HepG2 (cell line): ENCODE results near the gene AKAP14. TPM values are rescaled to one million over a fixed set of nuclear protein-coding genes. Genes with fewer than 3 reads are reported as not detected.

ENCODE experiments used
- CENPT ChIP-seq: sonication (generic); formaldehyde crosslinking; IDR thresholded peaks from 2 replicates; pipeline ENCODE4 v1.8.0; 2022; ENCODE audit warnings: low read depth, mild to moderate bottlenecking, moderate library complexity, missing genetic modification reagents
- GTF2F1 ChIP-seq: fragments of 150-350 bp; IDR thresholded peaks from 2 replicates; pipeline ENCODE4 v1.6.1; 2014; ENCODE audit warnings: low read length
- JUND ChIP-seq: sonication (generic); formaldehyde crosslinking; IDR thresholded peaks from 2 replicates; pipeline ENCODE4 v1.8.0; 2022; ENCODE audit warnings: mild to moderate bottlenecking, missing genetic modification reagents
- MED8 ChIP-seq: sonication (generic); formaldehyde crosslinking; IDR thresholded peaks from 2 replicates; pipeline ENCODE4 v1.8.1; 2023; ENCODE audit warnings: mild to moderate bottlenecking, missing genetic modification reagents; ENCODE audit not compliant: insufficient replicate concordance
- PCBP2 ChIP-seq: fragments of 200-400 bp; formaldehyde crosslinking; optimal IDR thresholded peaks from 2 replicates; pipeline ENCODE3; 2018; ENCODE audit warnings: low read length, low read depth; ENCODE audit not compliant: poor library complexity, severe bottlenecking
- RAD21 ChIP-seq: fragments of 450-650 bp; formaldehyde crosslinking; IDR thresholded peaks from 2 replicates; pipeline ENCODE4 v1.5.0; 2020; ENCODE audit warnings: mild to moderate bottlenecking
- RCOR2 ChIP-seq: IDR thresholded peaks from 2 replicates; pipeline ENCODE4 v1.6.1; 2016; ENCODE audit warnings: missing biosample characterization, missing genetic modification reagents
- ZFP41 ChIP-seq: sonication (generic); formaldehyde crosslinking; IDR thresholded peaks from 2 replicates; pipeline ENCODE4 v1.4.0; 2020; ENCODE audit warnings: mild to moderate bottlenecking, missing genetic modification reagents, borderline replicate concordance
- ZNF160 ChIP-seq: sonication (generic); formaldehyde crosslinking; IDR thresholded peaks from 2 replicates; pipeline ENCODE4 v1.8.0; 2022; ENCODE audit warnings: mild to moderate bottlenecking, inconsistent platforms, missing genetic modification reagents
- ZNF318 ChIP-seq: sonication (generic); formaldehyde crosslinking; IDR thresholded peaks from 2 replicates; pipeline ENCODE4 v1.4.0; 2020; ENCODE audit warnings: mild to moderate bottlenecking, missing genetic modification reagents
- ZNF335 ChIP-seq: sonication (generic); formaldehyde crosslinking; IDR thresholded peaks from 2 replicates; pipeline ENCODE4 v1.4.0; 2020; ENCODE audit warnings: missing genetic modification reagents
- ZNF367 ChIP-seq: sonication (generic); formaldehyde crosslinking; IDR thresholded peaks from 2 replicates; pipeline ENCODE4 v1.4.0; 2020; ENCODE audit warnings: missing genetic modification reagents, borderline replicate concordance
- ZNF512B ChIP-seq: sonication (generic); formaldehyde crosslinking; IDR thresholded peaks from 2 replicates; pipeline ENCODE4 v1.5.1; 2020; ENCODE audit warnings: missing genetic modification reagents, mild to moderate bottlenecking, borderline replicate concordance
- ZNF513 ChIP-seq: sonication (generic); formaldehyde crosslinking; conservative IDR thresholded peaks from 2 replicates; pipeline ENCODE4 v1.5.0; 2020; ENCODE audit warnings: missing genetic modification reagents
- ZNF775 ChIP-seq: sonication (generic); formaldehyde crosslinking; IDR thresholded peaks from 2 replicates; pipeline ENCODE4 v1.4.0; 2020; ENCODE audit warnings: missing genetic modification reagents, mild to moderate bottlenecking, moderate library complexity, borderline replicate concordance
- polyA plus RNA-seq, 8 experiments: library from polyadenylated mRNA; depleted of rRNA in 3 of 8; stranded (reverse) in 7 of 8; unstranded in 1 of 8; fragments of >200 nt; fragmentation: Illumina TruSeq in 4 of 8; extraction: Trizol in 4 of 8; gene quantifications; 2 replicates each; pipeline versions ENCODE4 v1.2.1 to v1.2.3, GENCODE V29; 2011 to 2016; ENCODE audit warnings: low read depth in 4 of 8, missing spikeins in 1 of 8, mixed read lengths in 1 of 8; ENCODE audit not compliant: insufficient read depth in 1 of 8
- total RNA-seq, 5 experiments: library from RNA; depleted of rRNA; stranded (reverse); fragments of >200 nt; fragmentation: Illumina TruSeq; extraction: Trizol; gene quantifications; 2 replicates each; pipeline ENCODE4 v1.2.3, GENCODE V29; 2016; ENCODE audit warnings: low read depth in 1 of 5

The AKAP14 gene
- total and polyA plus RNA-seq, 2 of the 13 experiments (the other 11 are each of a cell fraction or from before 2014, with no cell fraction given), result 0.20 to 1.7 TPM

GRCh38 chrX:119943185-119943988 lies 47.7 kb downstream of the AKAP14 start, which contains the start of gene NKAP (continued):
- TF ChIP-seq ZNF775 (CRISPR knock-in tag) (no peak), ZNF367 (CRISPR knock-in tag) (no peak), ZNF160 (no peak), MED8 (CRISPR knock-in tag) (peak; percentile 39), PCBP2 (no peak), ZNF512B (no peak), ZNF513 (CRISPR knock-in tag) (no peak), RAD21 (CRISPR knock-in tag) (0 out of 2 replicates have a peak, but pooled peaks have one; percentile 10), ZNF335 (CRISPR knock-in tag) (no peak), RCOR2 (CRISPR knock-in tag) (no peak), CENPT (CRISPR knock-in tag) (no peak), ZFP41 (CRISPR knock-in tag) (no peak), GTF2F1 (no peak), ZNF318 (CRISPR knock-in tag) (no peak), JUND (CRISPR knock-in tag) (no peak)
